ENCODE data around the gene FSD2. TPM values are rescaled to one million over a fixed set of nuclear protein-coding genes. Genes with fewer than 3 reads are reported as not detected.
A peak's percentile ranks its signal among the peaks of the same experiment; 100 is the strongest.

Gene FSD2
- total and polyA plus RNA-seq, 2 donors (not counting 1 experiment from before 2014, with no cell fraction given) = not detected

DNA sequence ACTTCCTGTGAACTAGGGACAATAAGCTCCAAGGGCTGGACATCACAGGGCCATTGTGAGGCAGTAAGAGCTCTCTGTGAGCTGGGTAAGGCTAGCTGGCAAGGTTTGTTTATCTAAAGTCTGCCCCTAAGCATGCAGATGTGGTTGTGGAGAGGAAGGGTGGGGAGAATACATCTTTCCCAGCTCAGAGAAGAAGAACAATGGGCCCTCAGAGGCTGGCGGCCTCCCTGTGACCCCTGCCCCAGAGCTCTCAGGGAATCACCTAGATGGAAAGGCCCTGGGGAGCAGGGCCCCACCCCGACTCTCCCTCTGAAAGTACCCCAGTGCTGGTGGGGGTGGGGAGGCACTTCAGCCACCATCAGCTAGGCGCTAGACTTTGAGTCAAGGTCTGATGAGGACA is 91.9 kb downstream of the FSD2 start:
- H3K4me1 ChIP-seq (ENCODE audit: control insufficient read depth in 2 of 2, insufficient read depth in 2 of 2, low read length in 2 of 2) = peaks cover 0 to 9% of the 10 kb centered on the region in 2 donors
- no peaks in the 10 kb centered on the region for H4K20me1 ChIP-seq (ENCODE audit: control insufficient read depth, insufficient read depth, low read length, poor library complexity, severe bottlenecking)
- no peak overlapping the region for H3K27ac Mint-ChIP-seq
- no peak overlapping the region for H3K9ac ChIP-seq (ENCODE audit: low read length)
- intact Hi-C loops (cut with micrococcal nuclease) = no loop called here
- peaks cover 2% of the 10 kb centered on the region for H3K4me1 Mint-ChIP-seq
- no peak for DNase-seq
- peaks cover 0 to 37% (median 5%) of the 10 kb centered on the region in 4 experiments for H3K27me3 ChIP-seq (replicated peaks in 1 of 4; ENCODE audit: control extremely low read depth in 1 of 4, control insufficient read depth in 3 of 4, insufficient read depth in 4 of 4, low read length in 3 of 4)
- H3K4me3 ChIP-seq (ENCODE audit: control extremely low read depth in 1 of 5, extremely low read depth in 1 of 5, insufficient read depth in 1 of 5, low read depth in 2 of 5, low read length in 4 of 5) = no peak overlapping the region
- ATAC-seq (ENCODE audit: low read depth) = no peak
- peaks cover 8% of the 10 kb centered on the region for H3K9me3 Mint-ChIP-seq (ENCODE audit: insufficient read depth)
- peaks cover 37% of the 10 kb centered on the region for H3K27me3 Mint-ChIP-seq
- H3K9me3 ChIP-seq (ENCODE audit: control extremely low read depth in 1 of 3, control insufficient read depth in 2 of 3, insufficient read depth in 1 of 3, low read length in 2 of 3) = peaks cover 0 to 37% (median 0%) of the 10 kb centered on the region in 3 donors
- H3K36me3 ChIP-seq (replicated peaks in 1 of 2; ENCODE audit: control extremely low read depth in 1 of 2, control insufficient read depth in 1 of 2, extremely low read depth in 1 of 2, insufficient read depth in 2 of 2, low read length in 1 of 2) = no peaks in the 10 kb centered on the region
- H3K4me3 Mint-ChIP-seq = no peak overlapping the region
- no peak overlapping the region for H3K27ac ChIP-seq (ENCODE audit: low read length in 2 of 2)
- no peak overlapping the region for H2AFZ ChIP-seq (ENCODE audit: insufficient read depth, low read depth, low read length, poor library complexity, severe bottlenecking)
- H3K79me2 ChIP-seq (ENCODE audit: control insufficient read depth, insufficient read depth, low read length) = no peaks in the 10 kb centered on the region
- POLR2A ChIA-PET = no interaction called here
- CTCF ChIA-PET = no interaction called here
- 76% methylated on average over 2 of the region's 3 CpGs for WGBS (ENCODE audit: insufficient coverage)
- no peak overlapping the region for H3K4me2 ChIP-seq (replicated peaks; ENCODE audit: low read depth, low read length, poor library complexity, severe bottlenecking)
- TF ChIP-seq, protein P1, sequence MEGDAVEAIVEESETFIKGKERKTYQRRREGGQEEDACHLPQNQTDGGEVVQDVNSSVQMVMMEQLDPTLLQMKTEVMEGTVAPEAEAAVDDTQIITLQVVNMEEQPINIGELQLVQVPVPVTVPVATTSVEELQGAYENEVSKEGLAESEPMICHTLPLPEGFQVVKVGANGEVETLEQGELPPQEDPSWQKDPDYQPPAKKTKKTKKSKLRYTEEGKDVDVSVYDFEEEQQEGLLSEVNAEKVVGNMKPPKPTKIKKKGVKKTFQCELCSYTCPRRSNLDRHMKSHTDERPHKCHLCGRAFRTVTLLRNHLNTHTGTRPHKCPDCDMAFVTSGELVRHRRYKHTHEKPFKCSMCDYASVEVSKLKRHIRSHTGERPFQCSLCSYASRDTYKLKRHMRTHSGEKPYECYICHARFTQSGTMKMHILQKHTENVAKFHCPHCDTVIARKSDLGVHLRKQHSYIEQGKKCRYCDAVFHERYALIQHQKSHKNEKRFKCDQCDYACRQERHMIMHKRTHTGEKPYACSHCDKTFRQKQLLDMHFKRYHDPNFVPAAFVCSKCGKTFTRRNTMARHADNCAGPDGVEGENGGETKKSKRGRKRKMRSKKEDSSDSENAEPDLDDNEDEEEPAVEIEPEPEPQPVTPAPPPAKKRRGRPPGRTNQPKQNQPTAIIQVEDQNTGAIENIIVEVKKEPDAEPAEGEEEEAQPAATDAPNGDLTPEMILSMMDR (IDR thresholded peaks at IDR 0.05) = no peak
- TF ChIP-seq EZH2 (IDR thresholded peaks at IDR 0.05; ENCODE audit: borderline replicate concordance, insufficient read depth, low read depth, low read length, poor library complexity, severe bottlenecking) = no peak

DNA sequence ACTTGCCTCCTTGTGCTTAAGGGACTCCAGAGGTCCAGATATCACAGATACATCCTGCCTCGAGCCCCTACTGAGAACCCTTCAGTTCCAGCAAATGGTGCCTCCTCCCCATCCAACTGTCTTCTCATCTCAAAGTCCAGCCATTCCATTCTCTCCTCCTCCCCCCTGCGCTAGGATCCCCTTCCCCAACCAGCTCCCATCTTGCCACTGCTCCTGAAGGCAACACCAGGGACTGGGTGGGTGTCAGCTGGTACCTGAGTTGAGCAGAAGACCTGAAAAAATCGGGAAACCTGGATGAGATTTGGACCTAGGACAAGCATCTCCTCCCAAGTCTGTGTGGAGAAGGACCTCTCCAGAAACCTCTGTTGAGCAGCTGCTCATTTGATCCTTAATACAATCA is 93.8 kb downstream of the FSD2 start:
- no peak overlapping the region for H3K4me3 ChIP-seq (ENCODE audit: control extremely low read depth in 1 of 5, extremely low read depth in 1 of 5, insufficient read depth in 1 of 5, low read depth in 2 of 5, low read length in 4 of 5)
- H3K79me2 ChIP-seq (ENCODE audit: control insufficient read depth, insufficient read depth, low read length) = no peaks in the 10 kb centered on the region
- no peak overlapping the region for H3K4me2 ChIP-seq (replicated peaks; ENCODE audit: low read depth, low read length, poor library complexity, severe bottlenecking)
- no peaks in the 10 kb centered on the region for H4K20me1 ChIP-seq (ENCODE audit: control insufficient read depth, insufficient read depth, low read length, poor library complexity, severe bottlenecking)
- no peak overlapping the region for H3K27ac ChIP-seq (ENCODE audit: low read length in 2 of 2)
- H3K36me3 ChIP-seq (replicated peaks in 1 of 2; ENCODE audit: control extremely low read depth in 1 of 2, control insufficient read depth in 1 of 2, extremely low read depth in 1 of 2, insufficient read depth in 2 of 2, low read length in 1 of 2) = no peaks in the 10 kb centered on the region
- ATAC-seq (ENCODE audit: low read depth) = no peak
- CTCF ChIA-PET = interaction anchor here (0.5 kb wide), 1 partner anchor 18 kb away, joined by 3 read pairs; no protein-coding TSS in a partner anchor
- Mint-ChIP-seq H3K27ac (no peak overlapping the region), H3K4me1 (peaks cover 2% of the 10 kb centered on the region), H3K9me3 (ENCODE audit: insufficient read depth) (peaks cover 6% of the 10 kb centered on the region), H3K27me3 (peaks cover 37% of the 10 kb centered on the region), H3K4me3 (peak overlapping the region; percentile 34)
- no peak overlapping the region for H3K9ac ChIP-seq (ENCODE audit: low read length)
- no peak for DNase-seq
- peaks cover 0 to 28% (median 0%) of the 10 kb centered on the region in 3 donors for H3K9me3 ChIP-seq (ENCODE audit: control extremely low read depth in 1 of 3, control insufficient read depth in 2 of 3, insufficient read depth in 1 of 3, low read length in 2 of 3)
- peaks cover 0 to 45% (median 5%) of the 10 kb centered on the region in 4 experiments for H3K27me3 ChIP-seq (replicated peaks in 1 of 4; ENCODE audit: control extremely low read depth in 1 of 4, control insufficient read depth in 3 of 4, insufficient read depth in 4 of 4, low read length in 3 of 4)
- no peak overlapping the region for H2AFZ ChIP-seq (ENCODE audit: insufficient read depth, low read depth, low read length, poor library complexity, severe bottlenecking)
- TF ChIP-seq, protein P1 (IDR thresholded peaks at IDR 0.05) = no peak
- TF ChIP-seq EZH2 (IDR thresholded peaks at IDR 0.05; ENCODE audit: borderline replicate concordance, insufficient read depth, low read depth, low read length, poor library complexity, severe bottlenecking) = no peak
- intact Hi-C loops (cut with micrococcal nuclease) = no loop called here
- POLR2A ChIA-PET = no interaction called here
- WGBS (ENCODE audit: insufficient coverage) = 94% methylated on average over 2 of the region's 3 CpGs
- peaks cover 0 to 12% of the 10 kb centered on the region in 2 donors for H3K4me1 ChIP-seq (ENCODE audit: control insufficient read depth in 2 of 2, insufficient read depth in 2 of 2, low read length in 2 of 2)

Data from B cell (primary cell).